HCT116 (cell line): ENCODE data around the gene CLEC20A. TPM values are rescaled to one million over a fixed set of nuclear protein-coding genes. Genes with fewer than 3 reads are reported as not detected.

Source experiments
- ATAC-seq: fragments of 200-7000 bp; cut with Tn5 transposase; 2 replicates; pipeline ENCODE4 v1.9.1; 2020; ENCODE audit warnings: mild to moderate bottlenecking, moderate library complexity
- BruUV-seq: library from RNA; stranded (reverse); fragments of 400-500 nt; replicated peaks from 2 replicates; lab custom pipeline; 2021; lab: Mats Ljungman, UMichigan
- CTCF ChIA-PET: fragments of 300-600 bp; sonication (Branson Sonifier 250); formaldehyde crosslinking; loops from one replicate; lab custom pipeline; 2021; ENCODE audit warnings: antibody characterized with exemption; lab: Charles Lee
- POLR2A ChIA-PET: fragments of 300-600, 350-600 bp; sonication (Branson Sonifier 250); formaldehyde crosslinking; loops from one replicate; lab custom pipeline; 2021; ENCODE audit warnings: antibody characterized with exemption; lab: Charles Lee
- RAD21 ChIA-PET, 2 experiments: fragments of 300-600 bp; sonication (Branson Sonifier 250); formaldehyde crosslinking; loops; one replicate each; lab custom pipeline; 2023; ENCODE audit warnings: low total read pairs in 2 of 2; ENCODE audit not compliant: uncharacterized antibody in 2 of 2, unreplicated experiment in 2 of 2, low non-redundant PET in 1 of 2; lab: Charles Lee
- DNase-seq: peaks from one replicate; pipeline ENCODE4 v3.0.0-alpha.2; 2010; ENCODE audit warnings: low read depth, low spot score
- H2AFZ ChIP-seq: fragments of 200-600 bp; shearing (Covaris generic), sonication (generic); 2 replicates; pipeline ENCODE4 v1.6.1; 2017; ENCODE audit warnings: low read depth, mixed run types, mixed read lengths, antibody characterized with exemption, low read length; ENCODE audit not compliant: poor library complexity, severe bottlenecking
- H3K27ac ChIP-seq: 2 replicates; pipeline ENCODE4 v1.5.1; 2012; ENCODE audit warnings: low read depth, low read length
- H3K27me3 ChIP-seq: fragments of 200-600 bp; sonication (generic); 2 replicates; pipeline ENCODE4 v1.6.1; 2016; ENCODE audit warnings: mixed run types, low read length, mixed read lengths; ENCODE audit not compliant: insufficient read depth
- H3K36me3 ChIP-seq, 2 experiments: fragments of 200-500 bp in 1 of 2; fragments of 200-600 bp in 1 of 2; sonication (Bioruptor generic) in 1 of 2; sonication (generic) in 1 of 2; 2 replicates each; pipeline versions ENCODE4 v1.5.1 to v1.6.1; 2014 to 2016; ENCODE audit warnings: low read length in 2 of 2, inconsistent platforms in 1 of 2, mixed read lengths in 1 of 2, mixed run types in 1 of 2; ENCODE audit not compliant: insufficient read depth in 2 of 2, control insufficient read depth in 1 of 2
- H3K4me1 ChIP-seq, 2 experiments: fragments of 200-600 bp in 1 of 2; sonication (generic) in 1 of 2; 2 replicates each; pipeline versions ENCODE4 v1.5.1 to v1.6.1; 2012 to 2017; ENCODE audit warnings: low read length in 2 of 2, inconsistent platforms in 1 of 2, mild to moderate bottlenecking in 1 of 2, mixed read lengths in 1 of 2, mixed run types in 1 of 2, moderate library complexity in 1 of 2; ENCODE audit not compliant: insufficient read depth in 2 of 2, control insufficient read depth in 1 of 2
- H3K4me2 ChIP-seq: fragments of 200-600 bp; sonication (generic); 2 replicates; pipeline ENCODE4 v1.6.1; 2017; ENCODE audit warnings: mixed run types, low read length, mixed read lengths
- H3K4me3 ChIP-seq, 2 experiments: fragments of 200-600 bp in 1 of 2; sonication (generic) in 1 of 2; replicated peaks in 1 of 2; 2 replicates each; pipeline ENCODE4 v1.5.1; 2011 to 2016; ENCODE audit warnings: low read length in 2 of 2, control low read depth in 1 of 2, low read depth in 1 of 2, mild to moderate bottlenecking in 1 of 2, mixed read lengths in 1 of 2, mixed run types in 1 of 2
- H3K79me2 ChIP-seq: fragments of 200-600 bp; sonication (generic); 2 replicates; pipeline ENCODE4 v1.6.1; 2017; ENCODE audit warnings: mild to moderate bottlenecking, mixed run types, low read length, moderate library complexity, mixed read lengths; ENCODE audit not compliant: insufficient read depth
- H3K9ac ChIP-seq: fragments of 200-600 bp; sonication (generic); 2 replicates; pipeline ENCODE4 v1.6.1; 2016; ENCODE audit warnings: low read length, mixed read lengths
- H3K9me2 ChIP-seq: fragments of 200-600 bp; sonication (generic), shearing (Covaris generic); 2 replicates; pipeline ENCODE4 v1.6.1; 2017; ENCODE audit warnings: mixed run types, mild to moderate bottlenecking, moderate library complexity; ENCODE audit not compliant: insufficient read depth
- H3K9me3 ChIP-seq, 2 experiments: fragments of 200-500 bp in 1 of 2; fragments of 200-600 bp in 1 of 2; sonication (Bioruptor generic) in 1 of 2; sonication (generic) in 1 of 2; 2 replicates each; pipeline ENCODE4 v1.6.1; 2014 to 2017; ENCODE audit warnings: low read length in 2 of 2, mixed read lengths in 2 of 2, inconsistent platforms in 1 of 2, low read depth in 1 of 2, mild to moderate bottlenecking in 1 of 2, mixed run types in 1 of 2, moderate library complexity in 1 of 2; ENCODE audit not compliant: control insufficient read depth in 1 of 2, insufficient read depth in 1 of 2
- H4K20me1 ChIP-seq: fragments of 200-600 bp; sonication (generic), shearing (Covaris generic); 2 replicates; pipeline ENCODE4 v1.6.1; 2017; ENCODE audit warnings: mixed run types, mild to moderate bottlenecking, moderate library complexity; ENCODE audit not compliant: insufficient read depth
- EGR1 ChIP-seq: IDR thresholded peaks from 2 replicates; pipeline ENCODE4 v1.6.1; 2012; ENCODE audit warnings: low read depth
- JUND ChIP-seq: IDR thresholded peaks from 2 replicates; pipeline ENCODE4 v1.6.1; 2012
- POLR2AphosphoS5 ChIP-seq: IDR thresholded peaks from 2 replicates; pipeline ENCODE4 v1.6.1; 2011; ENCODE audit warnings: mild to moderate bottlenecking, low read depth, low read length, moderate library complexity
- SIN3A ChIP-seq: IDR thresholded peaks from 2 replicates; pipeline ENCODE4 v1.6.1; 2012; ENCODE audit warnings: low read depth
- YY1 ChIP-seq: IDR thresholded peaks from 2 replicates; pipeline ENCODE4 v1.6.1; 2011; ENCODE audit warnings: low read length, low read depth, moderate library complexity, mild to moderate bottlenecking; ENCODE audit not compliant: insufficient replicate concordance; ENCODE audit errors: extremely low read depth
- intact Hi-C: fragments of 100-400 bp; cut with micrococcal nuclease; formaldehyde crosslinking; loops from 2 replicates; pipeline ENCODE4 v1.10.0; 2022
- total RNA-seq: library from RNA; stranded (reverse); gene quantifications from one replicate; pipeline ENCODE4 v1.2.1, GENCODE V29; 2021; ENCODE audit not compliant: unreplicated experiment
- TF ChIP-seq, protein P1 (sequence below): IDR thresholded peaks from 2 replicates; pipeline ENCODE4 v1.6.1; 2011; ENCODE audit warnings: mild to moderate bottlenecking, low read length, moderate library complexity; ENCODE audit not compliant: insufficient replicate concordance; ENCODE audit errors: extremely low read depth

CLEC20A gene
- total RNA-seq, 1 experiment from 2014 or later: not detected

DNA sequence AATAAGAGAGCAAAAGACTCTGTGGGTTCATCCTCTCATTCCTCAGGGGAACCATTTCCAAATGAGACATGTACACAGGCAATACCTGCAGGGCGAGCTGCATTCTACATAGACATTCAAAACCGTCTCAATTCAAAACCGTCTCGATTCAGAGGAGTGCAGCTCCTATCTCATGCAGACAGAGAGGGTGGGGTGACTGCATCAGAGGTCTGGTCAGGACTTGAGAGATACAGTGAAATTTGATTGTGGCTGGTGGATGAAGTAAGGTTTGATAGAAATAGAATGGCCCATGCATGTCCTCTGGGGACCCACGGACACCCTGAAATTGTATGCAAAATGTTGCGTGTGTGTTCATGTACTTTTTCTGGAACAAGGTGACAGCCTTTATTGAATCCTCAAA, 43.4 kb upstream of the CLEC20A start:
- Histone ChIP-seq H3K4me2 (no peak overlapping the region), H3K4me1 (peaks cover 36 to 57% of the 10 kb centered on the region in 2 experiments), H2AFZ (no peak overlapping the region), H3K36me3 (no peaks in the 10 kb centered on the region), H4K20me1 (no peaks in the 10 kb centered on the region), H3K27me3 (no peaks in the 10 kb centered on the region), H3K9ac (no peak overlapping the region), H3K9me2 (no peaks in the 10 kb centered on the region), H3K9me3 (no peaks in the 10 kb centered on the region), H3K4me3 (no peak overlapping the region), H3K79me2 (no peaks in the 10 kb centered on the region), H3K27ac (no peak overlapping the region)
- POLR2A ChIA-PET: no interaction called here
- CTCF ChIA-PET: interaction anchor here (1.0 to 5.8 kb wide), 6 partner anchors 39 to 464 kb away, joined by 3 to 42 read pairs (median 4); no protein-coding TSS in a partner anchor
- no TSS peak for BruUV-seq
- RAD21 ChIA-PET: interaction anchor here in 1 of 2 experiments (0.6 to 1.2 kb wide), 2 partner anchors 144 to 463 kb away, joined by 3 to 4 read pairs; no protein-coding TSS in a partner anchor
- intact Hi-C loops: no loop called here
- TF ChIP-seq POLR2AphosphoS5 (no peak), SIN3A (no peak), EGR1 (no peak), YY1 (no peak)
- TF ChIP-seq, protein P1, sequence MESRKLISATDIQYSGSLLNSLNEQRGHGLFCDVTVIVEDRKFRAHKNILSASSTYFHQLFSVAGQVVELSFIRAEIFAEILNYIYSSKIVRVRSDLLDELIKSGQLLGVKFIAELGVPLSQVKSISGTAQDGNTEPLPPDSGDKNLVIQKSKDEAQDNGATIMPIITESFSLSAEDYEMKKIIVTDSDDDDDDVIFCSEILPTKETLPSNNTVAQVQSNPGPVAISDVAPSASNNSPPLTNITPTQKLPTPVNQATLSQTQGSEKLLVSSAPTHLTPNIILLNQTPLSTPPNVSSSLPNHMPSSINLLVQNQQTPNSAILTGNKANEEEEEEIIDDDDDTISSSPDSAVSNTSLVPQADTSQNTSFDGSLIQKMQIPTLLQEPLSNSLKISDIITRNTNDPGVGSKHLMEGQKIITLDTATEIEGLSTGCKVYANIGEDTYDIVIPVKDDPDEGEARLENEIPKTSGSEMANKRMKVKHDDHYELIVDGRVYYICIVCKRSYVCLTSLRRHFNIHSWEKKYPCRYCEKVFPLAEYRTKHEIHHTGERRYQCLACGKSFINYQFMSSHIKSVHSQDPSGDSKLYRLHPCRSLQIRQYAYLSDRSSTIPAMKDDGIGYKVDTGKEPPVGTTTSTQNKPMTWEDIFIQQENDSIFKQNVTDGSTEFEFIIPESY: no peak
- ATAC-seq (no peak), DNase-seq (no peak)

DNA sequence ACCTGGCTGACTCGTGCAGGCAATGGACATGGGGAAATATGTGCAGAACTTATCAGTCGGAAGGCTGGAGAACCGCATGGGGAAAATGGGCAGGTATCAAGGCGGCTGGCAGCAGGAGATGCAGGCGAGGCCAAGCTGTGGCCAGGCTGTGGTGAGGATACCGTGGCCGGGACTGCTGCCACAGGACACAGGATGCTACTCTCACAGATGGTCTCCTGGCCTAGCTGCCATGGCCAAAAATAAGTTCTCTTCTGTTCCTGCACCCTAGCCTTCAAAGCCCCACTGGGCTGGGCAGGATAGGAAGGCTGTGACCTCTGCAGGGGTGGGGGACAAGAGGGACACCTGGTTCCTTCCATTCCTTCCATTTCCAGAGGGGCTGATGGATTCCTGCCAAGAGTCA, 42.5 kb upstream of the CLEC20A start:
- ChIA-PET RAD21 (no interaction called here), POLR2A (no interaction called here), CTCF (interaction anchor here (1.0 to 5.8 kb wide), 2 partner anchors 38 to 465 kb away, joined by 3 to 42 read pairs; no protein-coding TSS in a partner anchor)
- H3K9me3 ChIP-seq: no peaks in the 10 kb centered on the region
- DNase-seq (no peak), ATAC-seq (no peak)
- peaks cover 36 to 57% of the 10 kb centered on the region in 2 experiments for H3K4me1 ChIP-seq
- H3K27me3 ChIP-seq: no peaks in the 10 kb centered on the region
- no peak overlapping the region for H3K9ac ChIP-seq
- H3K27ac ChIP-seq: no peak overlapping the region
- H4K20me1 ChIP-seq: no peaks in the 10 kb centered on the region
- no TSS peak for BruUV-seq
- no peak for TF ChIP-seq SIN3A
- TF ChIP-seq EGR1: no peak
- no peak for TF ChIP-seq JUND
- H3K36me3 ChIP-seq: no peaks in the 10 kb centered on the region
- intact Hi-C loops: loop anchor here (10.0 kb wide), 2 partner anchors 696 to 1056 kb away; partner anchors contain the start of gene TDRD5
- no peaks in the 10 kb centered on the region for H3K79me2 ChIP-seq
- no peaks in the 10 kb centered on the region for H3K9me2 ChIP-seq
- no peak overlapping the region for H3K4me3 ChIP-seq
- H2AFZ ChIP-seq: no peak overlapping the region
- H3K4me2 ChIP-seq: no peak overlapping the region
